Measurements from ENCODE around the gene GRM7.

GRM7 gene

DNA sequence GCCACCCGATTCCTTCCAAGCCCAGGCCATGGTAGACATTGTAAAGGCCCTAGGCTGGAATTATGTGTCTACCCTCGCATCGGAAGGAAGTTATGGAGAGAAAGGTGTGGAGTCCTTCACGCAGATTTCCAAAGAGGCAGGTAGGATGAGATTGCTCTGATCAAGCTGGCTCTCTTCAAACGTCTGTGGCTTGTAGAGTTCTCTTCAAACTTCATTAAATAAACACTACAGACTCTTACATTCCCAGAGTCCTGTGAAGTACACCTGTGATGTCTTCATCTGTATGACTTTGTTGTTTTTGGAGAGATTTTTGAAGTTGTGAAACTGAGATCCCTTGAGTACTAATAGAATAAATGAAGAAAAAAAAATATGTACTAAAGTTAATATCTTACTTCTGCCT is 285.6 kb downstream of the GRM7 start:
- DNase-seq (ENCODE audit: low read depth in 2 of 2): no peak

DNA sequence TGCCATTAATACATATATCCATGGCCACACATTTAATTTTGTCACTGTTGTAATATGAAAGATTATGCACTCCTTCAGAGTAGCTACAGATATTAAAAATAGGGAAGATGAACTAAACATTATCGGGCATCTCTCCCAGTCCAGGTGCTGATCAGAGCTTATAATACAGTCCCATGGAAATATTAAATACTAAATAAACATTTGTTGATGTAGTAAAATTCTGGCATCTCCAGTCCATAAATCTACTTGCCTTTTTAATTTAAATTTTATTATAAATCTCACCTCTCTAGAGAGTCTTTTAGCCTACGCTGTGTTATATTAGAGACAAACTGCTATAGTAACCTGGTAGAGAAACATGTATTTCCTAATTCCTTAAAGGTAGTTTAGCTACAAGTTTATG is 297.6 kb downstream of the GRM7 start:
- DNase-seq (ENCODE audit: low read depth in 2 of 2): no peak

DNA sequence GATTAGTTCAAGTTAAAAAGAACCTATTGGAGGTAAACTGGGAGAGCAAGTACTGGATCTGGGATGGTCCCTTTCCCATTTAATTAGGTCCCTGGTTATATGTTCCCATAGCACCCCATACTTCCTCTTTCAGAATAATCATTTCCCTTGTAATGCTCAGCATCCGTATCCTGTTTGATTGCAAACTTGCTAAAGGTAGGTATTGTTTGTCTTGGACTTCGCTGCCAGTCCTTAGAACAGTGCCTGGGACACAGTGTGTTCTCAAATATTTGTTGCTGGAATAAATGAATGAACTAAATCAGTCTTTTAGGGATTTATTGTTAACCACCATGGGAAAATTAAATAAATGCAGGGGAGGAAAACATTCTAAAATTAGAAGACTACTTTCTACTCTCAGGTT is 299.8 kb downstream of the GRM7 start:
- DNase-seq (ENCODE audit: low read depth in 2 of 2): no peak

DNA sequence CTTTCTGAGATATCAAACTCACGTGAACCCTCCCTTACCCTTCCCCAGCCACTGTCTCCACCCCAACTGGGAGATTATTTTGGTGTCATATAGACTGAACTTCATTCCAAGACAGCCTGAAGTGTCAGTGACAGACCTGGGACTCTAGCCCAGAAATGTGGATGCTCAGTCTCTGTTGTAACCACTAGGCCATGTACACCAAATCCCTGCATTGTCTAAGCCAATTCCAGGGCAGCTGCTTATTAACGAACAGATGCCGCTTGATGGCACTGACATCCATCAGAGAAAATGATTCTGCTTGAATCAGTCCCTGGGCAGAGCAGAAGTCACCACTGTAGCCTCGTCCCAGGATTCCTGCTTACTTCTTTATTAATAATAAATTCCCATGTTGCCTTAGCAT is 305.5 kb downstream of the GRM7 start:
- DNase-seq (ENCODE audit: low read depth in 2 of 2): no peak

DNA sequence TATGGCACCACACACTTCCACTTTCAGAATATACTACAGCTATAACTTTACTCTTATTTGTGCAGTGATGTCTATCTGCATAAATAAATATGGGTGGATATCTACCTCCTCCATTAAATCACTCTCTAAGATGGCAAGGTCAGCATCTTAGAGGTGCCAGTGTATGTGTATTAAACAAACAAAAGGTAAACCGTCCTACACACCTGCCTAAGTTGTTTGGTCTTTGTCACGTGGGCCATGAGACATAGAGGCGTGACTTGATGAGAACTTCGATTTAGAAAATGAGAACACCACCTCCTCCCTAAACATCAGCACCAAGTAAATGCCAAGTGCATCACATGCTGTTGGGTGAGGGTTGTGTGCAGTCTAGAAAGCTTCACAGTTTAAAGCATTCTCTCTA is 310.6 kb downstream of the GRM7 start:
- DNase-seq (ENCODE audit: low read depth in 2 of 2): no peak

DNA sequence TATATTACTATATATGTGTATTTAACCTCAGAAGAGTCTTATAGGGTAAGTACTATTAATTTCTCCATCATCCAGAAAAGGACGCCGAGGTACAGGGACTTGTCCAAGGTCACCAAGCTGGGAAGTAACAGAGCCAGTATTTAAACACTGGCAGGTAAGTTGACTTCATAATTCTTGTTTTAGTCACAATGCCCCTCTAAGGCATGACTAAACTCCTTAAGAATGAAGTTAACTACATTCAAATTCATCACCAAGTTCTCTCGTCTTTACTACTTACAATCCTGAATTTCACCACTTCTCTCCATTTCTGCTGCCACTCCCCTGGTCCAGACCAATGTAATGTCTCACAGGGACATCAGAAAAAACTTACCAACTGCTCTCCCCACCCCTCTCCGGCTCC is 312.1 kb downstream of the GRM7 start:
- no peak for DNase-seq (ENCODE audit: low read depth in 2 of 2)

DNA sequence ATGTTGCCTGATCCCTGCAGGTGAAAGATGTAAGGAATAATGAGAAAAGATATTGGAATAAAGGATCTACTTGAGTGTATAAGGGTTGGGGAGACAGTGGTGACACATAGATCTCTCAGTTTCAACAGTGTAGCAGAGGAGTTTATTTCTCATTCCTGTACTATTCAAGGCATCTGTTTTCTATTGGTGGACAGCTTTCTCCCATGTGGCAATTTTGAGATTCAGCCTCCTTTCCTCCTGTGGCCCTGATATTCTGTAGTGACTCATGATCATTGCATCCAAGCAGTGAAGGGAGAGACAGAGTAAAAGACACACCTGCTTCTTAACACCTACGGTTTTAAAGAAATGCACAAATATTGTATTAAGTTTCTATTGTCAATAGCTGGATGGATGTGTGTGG is 327.6 kb downstream of the GRM7 start:
- no peak for DNase-seq (ENCODE audit: low read depth in 2 of 2)

DNA sequence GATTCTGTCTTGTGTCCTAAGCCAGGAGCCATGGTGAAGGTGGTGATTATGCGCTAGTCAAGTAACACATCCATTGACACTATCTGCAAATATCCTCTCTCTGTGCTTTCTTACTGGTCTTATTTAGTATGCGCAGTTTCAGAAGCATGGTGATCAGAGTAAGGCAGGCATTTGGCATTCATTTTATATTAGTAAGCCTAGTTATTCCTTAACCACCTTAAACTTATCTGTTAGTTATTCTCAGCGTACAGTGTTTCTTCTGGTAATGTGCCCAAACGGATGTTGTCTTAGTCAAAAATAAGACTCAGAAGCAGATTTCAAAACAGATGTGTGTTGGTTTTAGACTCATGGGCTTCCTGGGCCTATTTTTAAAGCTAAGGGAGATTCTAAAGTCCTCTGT is 329.2 kb downstream of the GRM7 start:
- DNase-seq (ENCODE audit: low read depth in 2 of 2): no peak

DNA sequence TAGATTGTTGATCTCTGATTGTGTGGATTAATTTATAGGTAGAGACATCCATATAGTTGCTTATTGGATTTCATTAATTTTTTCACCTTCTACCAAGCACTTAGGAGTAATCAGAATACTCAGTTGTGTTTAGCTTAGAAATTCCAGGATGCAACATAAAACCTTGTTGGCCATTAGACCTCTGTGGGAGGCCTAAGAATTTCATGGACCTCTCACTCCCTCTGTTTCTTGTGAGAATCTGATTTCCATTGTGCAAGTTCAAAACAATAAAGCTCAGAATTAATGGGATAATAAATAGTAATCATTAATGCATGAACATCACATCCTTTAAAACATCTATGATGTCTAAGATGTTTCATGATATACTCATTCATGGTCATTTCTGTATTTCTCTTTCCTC is 332.4 kb downstream of the GRM7 start:
- DNase-seq (ENCODE audit: low read depth in 2 of 2): no peak

DNA sequence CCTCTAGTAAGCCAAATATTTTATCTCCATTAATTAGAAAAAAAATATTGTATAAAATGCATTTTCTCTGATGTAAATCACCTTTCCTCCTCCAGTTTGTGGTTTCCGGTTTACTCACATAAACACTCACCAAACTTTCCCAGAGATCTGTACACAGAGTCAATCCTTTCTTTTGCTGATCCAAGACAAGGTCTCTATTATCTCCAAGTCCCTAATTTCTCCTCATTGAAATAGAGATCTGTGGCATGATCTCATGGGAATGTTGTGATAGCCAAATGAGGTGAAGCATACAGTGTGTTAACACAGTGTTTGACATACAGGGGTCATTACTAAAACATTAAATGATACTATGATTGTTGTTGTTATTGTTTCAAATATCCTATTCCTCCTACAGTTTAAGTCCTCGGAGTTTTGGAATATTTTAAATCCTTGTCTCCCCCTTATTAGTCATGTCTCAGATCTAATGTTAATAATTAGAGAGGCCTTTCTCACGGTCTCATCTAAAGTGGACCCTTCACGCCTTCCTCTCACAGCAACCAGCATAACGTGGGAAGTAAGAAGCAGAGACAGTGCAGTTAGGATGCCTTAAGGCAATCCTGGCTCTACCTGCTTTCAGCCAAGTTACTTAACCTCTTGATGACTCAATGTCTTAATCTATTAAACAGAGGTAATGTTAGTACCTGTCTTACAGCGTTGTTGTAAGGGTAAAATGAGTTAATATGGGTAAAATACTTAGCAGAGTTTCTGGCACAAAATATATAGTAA is 333.3 kb downstream of the GRM7 start:
- DNase-seq (ENCODE audit: low read depth in 2 of 2): no peak

DNA sequence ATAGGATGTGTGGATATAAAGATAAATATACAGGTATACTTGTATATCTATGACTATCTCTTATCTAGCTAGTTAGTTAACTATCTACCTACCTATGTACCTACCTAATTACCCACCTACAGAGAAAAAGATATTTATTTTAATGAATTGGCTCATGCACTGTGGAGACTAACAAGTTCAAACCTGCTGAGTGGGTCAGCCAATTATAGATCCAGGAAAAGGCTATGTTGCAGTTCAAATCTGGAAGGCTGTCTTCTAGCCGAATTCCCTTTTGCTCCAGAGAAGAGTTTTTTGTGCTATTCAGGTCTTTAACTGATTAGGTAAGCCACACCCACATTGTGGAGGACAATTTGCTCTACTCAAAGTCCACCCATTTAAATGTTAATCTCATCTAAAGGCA is 335.0 kb downstream of the GRM7 start:
- no peak for DNase-seq (ENCODE audit: low read depth in 2 of 2)

DNA sequence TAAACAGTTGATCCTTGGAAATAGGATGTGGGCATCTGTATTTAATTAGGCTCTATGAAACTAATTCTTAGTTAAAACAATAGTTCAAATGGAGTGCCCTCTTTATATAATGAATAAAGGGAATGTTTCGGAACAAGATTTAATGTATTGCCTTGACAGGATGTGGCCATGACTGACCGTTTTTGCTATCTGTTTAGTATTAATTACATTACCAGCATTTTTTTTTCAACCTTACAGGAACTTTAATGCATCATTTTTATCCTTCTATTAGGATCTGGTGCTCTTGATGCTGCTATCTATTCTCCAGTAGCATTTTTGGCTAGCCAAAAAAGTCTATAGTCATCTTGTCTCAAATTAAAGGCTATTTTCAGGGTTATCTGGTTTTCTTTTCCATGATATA is 340.9 kb downstream of the GRM7 start:
- DNase-seq (ENCODE audit: low read depth in 2 of 2): no peak

DNA sequence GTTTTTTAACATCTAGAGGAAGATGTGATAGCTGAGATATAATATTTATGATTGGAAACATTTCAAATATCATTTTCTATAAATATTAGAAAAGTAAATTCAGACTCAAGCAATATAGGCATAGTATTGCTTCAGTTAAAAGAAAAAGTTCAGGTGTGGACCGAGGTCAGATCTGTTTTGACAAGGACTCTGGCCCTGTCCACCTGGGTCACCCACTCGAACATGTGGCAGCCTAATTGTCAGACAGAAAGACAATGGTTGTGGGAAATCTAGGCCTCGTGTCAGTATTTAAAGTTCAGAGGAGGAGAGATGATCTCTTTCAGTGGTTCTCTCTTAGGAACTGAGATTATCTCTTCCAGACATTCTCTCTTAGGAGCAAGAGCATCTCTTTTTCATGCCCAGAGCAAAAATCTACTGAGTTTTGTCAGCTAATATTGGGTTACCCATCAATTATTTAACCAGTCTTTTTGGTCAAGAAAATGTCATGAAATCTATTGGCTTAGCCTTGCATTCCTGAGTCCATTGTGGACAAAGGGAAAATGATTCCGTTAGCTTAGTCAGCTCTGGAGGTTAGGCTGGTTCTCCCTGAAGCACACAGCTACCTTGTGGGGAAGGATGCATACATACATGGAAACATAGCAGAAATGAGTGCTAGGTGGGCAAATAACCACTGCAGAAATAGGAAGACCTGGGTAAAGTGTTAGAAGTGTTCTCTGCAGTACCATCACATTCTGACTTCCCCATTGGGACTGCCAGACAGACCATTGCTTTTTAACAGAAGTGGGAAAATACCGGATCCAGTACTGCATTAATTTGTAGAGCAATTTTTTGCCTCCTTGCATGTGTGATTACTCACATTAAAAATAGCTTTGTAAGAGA is 343.3 kb downstream of the GRM7 start:
- no peak for DNase-seq (ENCODE audit: low read depth in 2 of 2)

DNA sequence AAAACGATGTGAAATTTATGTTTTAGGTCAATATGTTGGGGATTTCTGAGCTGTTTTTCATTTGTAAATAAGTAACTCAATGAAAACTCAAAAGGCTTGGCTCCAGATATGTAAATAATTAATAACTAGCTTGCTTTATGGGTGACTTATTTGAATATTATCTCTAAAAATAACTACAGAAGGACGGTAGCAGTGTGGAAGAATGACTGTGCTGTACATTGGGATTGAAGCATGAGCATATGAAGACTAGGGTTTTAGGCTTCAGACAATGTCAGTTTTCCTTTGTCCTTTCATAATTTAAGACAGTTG is 343.9 kb downstream of the GRM7 start:
- DNase-seq (ENCODE audit: low read depth in 2 of 2): no peak

DNA sequence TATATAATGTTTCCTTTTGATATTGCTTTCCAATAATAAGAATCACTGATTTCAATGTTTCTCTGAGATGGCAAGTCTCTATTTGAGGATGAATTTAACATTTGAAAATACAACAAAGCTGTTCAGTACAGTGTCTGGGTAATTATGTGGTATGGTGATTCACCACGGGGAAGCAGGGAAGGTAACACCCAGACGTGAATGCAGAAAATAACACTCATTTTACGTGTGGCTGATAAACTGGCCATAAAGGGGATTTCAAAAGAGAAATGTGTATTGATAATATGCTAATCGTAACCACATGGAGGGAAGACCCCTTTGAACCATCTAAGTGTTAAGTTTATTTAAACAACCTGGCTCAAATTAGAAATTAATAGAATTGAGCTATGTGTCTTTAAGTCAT is 344.6 kb downstream of the GRM7 start:
- DNase-seq (ENCODE audit: low read depth in 2 of 2): no peak

DNA sequence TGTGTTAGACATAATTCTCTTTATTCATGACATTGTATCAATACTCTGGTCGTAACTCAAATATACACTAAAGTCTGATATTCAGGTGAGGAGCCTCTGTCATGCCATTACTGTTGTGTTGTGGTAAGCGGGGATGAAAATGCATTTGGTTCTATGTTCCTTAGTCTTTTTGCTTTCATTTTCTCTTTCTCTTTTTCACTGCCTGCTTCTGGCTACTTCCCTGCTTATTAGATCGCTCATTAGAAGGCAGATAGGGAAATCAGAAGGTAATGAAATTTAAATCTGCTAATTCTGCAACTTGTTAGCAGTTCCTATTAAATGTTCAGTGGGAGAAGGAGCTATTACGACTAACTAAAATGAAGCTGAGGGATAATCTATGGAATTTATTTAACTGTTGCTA is 345.0 kb downstream of the GRM7 start:
- DNase-seq (ENCODE audit: low read depth in 2 of 2): no peak

DNA sequence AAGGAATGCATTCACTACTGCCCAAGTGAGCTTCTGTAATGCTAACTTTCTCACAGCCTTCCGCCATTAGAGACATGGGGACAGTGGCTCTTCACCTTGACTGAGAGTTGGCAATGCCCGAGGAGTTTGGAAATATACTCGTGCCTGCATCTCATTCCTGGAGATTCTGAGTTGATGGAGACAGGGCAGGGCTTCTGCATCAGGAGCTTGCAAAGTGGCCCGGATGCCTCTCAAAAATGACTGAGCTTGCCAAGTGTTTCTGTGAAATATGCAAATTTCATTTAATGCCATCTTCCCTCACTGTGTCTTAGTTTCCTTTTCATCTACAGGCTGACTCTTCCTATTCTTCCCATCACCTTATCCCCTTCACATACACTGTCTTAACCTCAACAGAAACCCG is 346.2 kb downstream of the GRM7 start:
- no peak for DNase-seq (ENCODE audit: low read depth in 2 of 2)

DNA sequence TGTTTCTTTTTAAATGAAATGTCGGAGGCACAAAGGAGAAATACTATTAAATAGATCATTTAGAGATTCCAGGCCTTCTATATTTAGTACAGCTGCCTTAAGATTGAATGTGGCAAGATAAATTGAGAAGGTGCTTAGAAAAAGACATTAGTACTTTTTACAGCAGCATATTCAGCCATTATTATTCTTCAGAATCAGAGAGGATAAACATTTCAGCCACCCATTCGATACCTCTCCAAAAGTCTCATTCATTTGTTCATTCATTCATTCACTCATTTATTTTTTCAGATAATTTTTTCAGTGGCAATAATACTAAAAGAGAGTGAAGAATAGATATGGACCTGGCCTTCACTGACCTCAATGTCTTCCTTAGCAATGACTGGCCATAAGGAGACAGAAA is 347.0 kb downstream of the GRM7 start:
- DNase-seq (ENCODE audit: low read depth in 2 of 2): no peak

DNA sequence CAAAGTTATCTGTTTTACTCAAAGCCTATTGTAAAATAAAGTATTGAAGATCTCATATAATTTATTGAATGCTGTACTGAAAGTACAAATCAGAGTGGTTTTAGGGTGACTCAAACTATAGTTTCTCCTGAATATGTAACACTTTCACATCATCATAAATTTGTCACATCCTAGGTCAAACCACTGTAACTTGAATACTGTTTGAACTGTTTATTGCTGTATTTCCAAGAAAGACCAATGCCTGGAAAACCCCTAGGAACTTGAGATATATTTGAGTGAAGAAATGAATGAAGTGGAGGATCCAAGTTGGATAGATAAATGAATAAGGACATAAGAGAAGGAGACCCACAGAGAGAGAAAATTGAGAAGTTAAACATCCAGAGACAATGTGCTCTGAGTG is 348.2 kb downstream of the GRM7 start:
- DNase-seq (ENCODE audit: low read depth in 2 of 2): no peak

DNA sequence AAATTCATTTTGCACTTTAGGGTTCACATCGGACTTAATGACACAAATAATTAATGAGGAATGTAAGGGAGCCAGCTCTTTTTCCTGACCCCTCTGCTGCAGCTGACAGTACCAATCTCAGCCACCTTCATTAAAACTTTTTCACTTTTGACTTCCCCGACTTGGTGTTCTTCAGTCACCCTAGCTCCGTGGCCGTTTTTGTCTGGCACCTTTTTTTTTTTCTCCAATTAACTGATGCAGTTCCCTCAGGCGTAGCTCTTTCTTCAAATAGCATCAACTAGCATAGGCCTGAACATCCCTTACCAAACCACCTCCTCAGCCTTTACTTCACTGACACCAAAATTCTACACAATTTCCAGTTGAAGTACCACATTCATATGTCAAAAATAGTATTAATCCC is 350.8 kb downstream of the GRM7 start:
- DNase-seq (ENCODE audit: low read depth in 2 of 2): no peak

DNA sequence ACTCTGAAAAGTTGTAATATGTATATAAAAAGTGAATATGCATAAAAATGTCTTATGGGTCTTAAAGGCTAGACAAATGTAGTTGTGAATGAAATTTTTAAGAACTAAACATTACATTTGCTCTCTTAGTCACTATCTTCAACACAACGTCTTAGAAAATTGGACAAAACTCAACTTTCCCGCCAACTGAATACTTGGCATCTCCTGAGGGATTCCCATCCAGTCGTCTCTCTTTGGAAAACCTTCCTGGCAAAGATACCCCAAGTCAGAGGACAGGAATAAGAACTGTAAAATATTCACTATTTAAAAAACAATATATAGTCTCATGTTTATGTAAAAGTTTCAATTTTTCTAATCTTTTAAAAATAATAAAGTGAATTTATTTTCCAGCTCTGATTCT is 354.8 kb downstream of the GRM7 start:
- DNase-seq (ENCODE audit: low read depth in 2 of 2): no peak

DNA sequence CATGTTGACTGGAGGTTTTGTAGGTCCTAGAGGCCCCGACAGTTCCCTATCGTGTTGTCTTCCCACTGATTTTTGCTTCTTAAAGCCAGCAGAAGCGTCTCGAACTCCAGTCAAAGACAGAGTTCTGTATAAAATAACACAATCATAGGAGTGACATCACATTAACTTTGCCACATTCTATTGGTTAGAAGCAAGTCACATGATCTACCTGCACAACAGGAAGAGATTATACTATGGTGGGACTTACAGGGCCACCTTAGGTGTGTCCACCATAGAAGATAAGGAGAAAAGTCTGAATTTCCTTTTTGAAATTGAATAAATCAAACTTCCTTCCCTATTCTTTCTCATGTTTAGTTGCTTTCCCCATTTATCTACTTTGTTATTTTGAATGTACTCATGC is 365.5 kb downstream of the GRM7 start:
- no peak for DNase-seq (ENCODE audit: low read depth in 2 of 2)

DNA sequence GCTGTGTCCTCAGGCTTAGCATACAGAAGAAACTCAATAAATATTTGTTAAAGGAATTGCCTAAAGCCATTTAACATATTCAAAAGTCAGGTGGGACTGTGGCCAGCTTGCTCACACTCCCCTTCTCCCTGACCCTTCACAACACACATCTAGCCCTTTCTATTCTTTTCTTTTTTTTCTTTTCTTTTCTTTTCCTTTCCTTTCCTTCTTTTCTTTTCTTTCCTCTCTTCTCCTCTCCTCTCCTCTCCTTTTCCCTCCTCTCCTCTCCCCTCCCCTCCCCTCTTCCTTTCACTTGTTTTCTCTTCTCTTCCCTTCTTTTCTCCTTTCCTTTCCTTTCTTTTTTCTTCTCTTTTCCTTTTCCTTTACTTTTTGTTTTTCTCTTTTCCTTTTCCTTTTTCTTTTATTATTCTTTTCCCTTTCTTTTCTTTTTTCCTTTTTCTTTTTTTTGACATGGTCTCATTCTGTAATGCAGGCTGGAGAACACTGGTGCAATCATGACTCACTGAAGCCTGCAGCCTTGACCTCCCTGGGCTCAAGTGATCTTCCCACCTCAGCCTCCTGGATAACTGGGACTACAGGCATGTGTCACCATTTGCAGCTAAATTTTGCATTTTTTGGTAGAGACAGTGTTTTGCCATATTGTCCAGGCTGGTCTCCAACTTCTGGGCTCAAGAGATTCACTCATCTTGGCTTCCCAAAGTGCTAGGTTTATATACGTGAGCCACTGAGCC is 377.8 kb downstream of the GRM7 start:
- DNase-seq (ENCODE audit: low read depth in 2 of 2): no peak
